Skeletal muscle satellite cell (primary cell): ENCODE data around the gene BRIX1.
"Not testable (repeated sequence)": the region's sequence is repeated elsewhere in the genome, so short reads cannot be mapped to it uniquely, and the experiment has no call there.

ENCODE experiments used
- H3K27me3 ChIP-seq: 2 replicates; pipeline ENCODE4 v1.7.0; 2013; ENCODE audit warnings: low read length; ENCODE audit not compliant: control insufficient read depth, insufficient read depth
- H3K36me3 ChIP-seq: 2 replicates; pipeline ENCODE4 v1.7.0; 2013; ENCODE audit warnings: mild to moderate bottlenecking, control low read depth, low read length; ENCODE audit not compliant: insufficient read depth
- H3K4me1 ChIP-seq: 2 replicates; pipeline ENCODE4 v1.7.0; 2013; ENCODE audit warnings: low read length; ENCODE audit not compliant: control insufficient read depth, insufficient read depth
- H3K4me2 ChIP-seq: 2 replicates; pipeline ENCODE4 v1.7.0; 2013; ENCODE audit warnings: mild to moderate bottlenecking, low read length
- H3K4me3 ChIP-seq: 2 replicates; pipeline ENCODE4 v1.7.0; 2013; ENCODE audit warnings: low read length
- H3K9ac ChIP-seq: 2 replicates; pipeline ENCODE4 v1.7.0; 2013; ENCODE audit warnings: mild to moderate bottlenecking, low read depth, low read length, moderate library complexity
- H3K9me3 ChIP-seq: replicated peaks from 2 replicates; pipeline ENCODE4 v1.7.0; 2013; ENCODE audit warnings: mild to moderate bottlenecking, control low read depth, low read length

BRIX1 gene

GRCh38 chr5:34971655-34972054 lies 56.1 kb downstream of the BRIX1 start:
- not testable (repeated sequence) for H3K9me3 ChIP-seq, H3K36me3 ChIP-seq, H3K9ac ChIP-seq, H3K4me1 ChIP-seq, H3K27me3 ChIP-seq, H3K4me2 ChIP-seq, H3K4me3 ChIP-seq
